Activated CD8-positive, alpha-beta T cell treated with anti-CD3 and anti-CD28 coated beads, Interleukin-2, amount 10 ng/mL, durations not matched to agents 7 days and 5 days (primary cell): ENCODE measurements around the gene TIFAB. TPM values are rescaled to one million over a fixed set of nuclear protein-coding genes. Genes with fewer than 3 reads are reported as not detected.

Experiments
- ATAC-seq: fragments of 150-1000 bp; cut with Tn5 transposase; one replicate; pipeline ENCODE4 v1.10.0; 2021; ENCODE audit warnings: moderate library complexity
- CTCF ChIA-PET: fragments of 350-600 bp; sonication (Branson Sonifier 250); formaldehyde crosslinking; loops from one replicate; lab custom pipeline; 2021; ENCODE audit warnings: antibody characterized with exemption; lab: Charles Lee
- POLR2A ChIA-PET: fragments of 350-600 bp; sonication (Branson Sonifier 250); formaldehyde crosslinking; loops from one replicate; lab custom pipeline; 2021; ENCODE audit warnings: antibody characterized with exemption; lab: Charles Lee
- DNase-seq: peaks from one replicate; pipeline ENCODE4 v3.0.0-alpha.2; 2020
- H3K27ac Mint-ChIP-seq: one replicate; pipeline ENCODE4 v1.8.0; 2021; ENCODE audit warnings: mild to moderate bottlenecking, mixed read lengths
- H3K27me3 Mint-ChIP-seq: one replicate; pipeline ENCODE4 v1.8.0; 2021; ENCODE audit warnings: low read depth, mixed read lengths
- H3K36me3 Mint-ChIP-seq: one replicate; pipeline ENCODE4 v1.8.0; 2021; ENCODE audit warnings: low read depth, mixed read lengths
- H3K4me1 Mint-ChIP-seq: one replicate; pipeline ENCODE4 v1.8.0; 2021; ENCODE audit warnings: low read depth, mixed read lengths
- H3K4me3 Mint-ChIP-seq: one replicate; pipeline ENCODE4 v1.8.0; 2021; ENCODE audit warnings: mild to moderate bottlenecking, mixed read lengths
- H3K9me3 Mint-ChIP-seq: one replicate; pipeline ENCODE4 v1.8.0; 2022; ENCODE audit warnings: mixed read lengths; ENCODE audit not compliant: insufficient read depth
- total RNA-seq, 2 experiments: library from RNA; stranded (reverse); gene quantifications; one replicate each; pipeline ENCODE4 v1.2.3, GENCODE V29; 2021

The TIFAB gene
- total RNA-seq, 2 experiments from 2014 or later, result not detected

DNA sequence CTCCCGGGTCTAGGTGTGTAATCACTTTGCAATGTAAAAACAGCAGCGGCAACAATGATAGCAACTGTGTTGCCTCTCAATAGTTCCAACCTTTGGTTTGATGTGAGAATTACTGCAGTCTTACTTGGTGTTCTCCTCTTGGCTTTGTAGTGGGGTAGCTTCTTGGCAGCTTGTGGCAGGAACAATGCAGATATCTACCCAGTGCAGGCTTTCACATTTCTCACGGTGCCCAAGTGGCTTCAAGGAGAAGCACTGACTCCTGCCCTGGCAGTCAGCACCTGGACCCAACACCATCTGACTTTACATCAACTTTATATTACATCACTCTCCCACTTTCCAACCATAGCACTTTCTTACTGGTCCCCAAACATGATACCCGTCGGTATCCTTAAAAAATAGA is 28.4 kb upstream of the TIFAB start:
- peaks cover 18% of the 10 kb centered on the region for H3K27me3 Mint-ChIP-seq
- H3K4me3 Mint-ChIP-seq, result no peak overlapping the region
- DNase-seq (no peak), ATAC-seq (no peak)
- no peak overlapping the region for H3K27ac Mint-ChIP-seq
- H3K4me1 Mint-ChIP-seq, result no peaks in the 10 kb centered on the region
- no peaks in the 10 kb centered on the region for H3K36me3 Mint-ChIP-seq
- ChIA-PET POLR2A (no interaction called here), CTCF (interaction anchor here (1.2 kb wide), 1 partner anchor 14 kb away, joined by 5 read pairs; no protein-coding TSS in a partner anchor)
- H3K9me3 Mint-ChIP-seq, result no peaks in the 10 kb centered on the region

DNA sequence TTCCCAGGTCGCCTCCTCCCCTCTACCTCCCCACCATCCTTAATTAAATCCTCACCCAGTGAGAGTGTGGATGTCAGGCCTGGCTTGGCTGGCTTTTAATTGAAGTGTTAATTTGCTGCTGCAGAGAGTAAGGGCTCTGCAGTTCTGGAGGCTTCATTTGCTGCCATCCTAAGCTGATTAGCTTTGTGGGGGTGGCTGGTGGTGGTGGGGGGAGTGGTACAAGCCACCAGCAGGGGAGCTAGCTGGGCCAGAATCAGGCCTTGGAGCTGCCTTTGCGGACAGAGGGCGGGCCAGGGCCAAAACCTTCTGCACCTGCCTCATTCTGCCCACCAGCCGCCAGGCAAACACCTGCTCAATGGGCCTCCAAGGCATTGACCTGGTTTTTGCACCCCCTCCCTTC is 26.8 kb upstream of the TIFAB start:
- H3K9me3 Mint-ChIP-seq, result no peaks in the 10 kb centered on the region
- ATAC-seq, result no peak
- H3K4me3 Mint-ChIP-seq, result no peak overlapping the region
- POLR2A ChIA-PET, result no interaction called here
- H3K36me3 Mint-ChIP-seq, result no peaks in the 10 kb centered on the region
- no peak for DNase-seq
- no peak overlapping the region for H3K27ac Mint-ChIP-seq
- no peaks in the 10 kb centered on the region for H3K4me1 Mint-ChIP-seq
- CTCF ChIA-PET, result interaction anchor here (1.3 kb wide), 1 partner anchor 87 kb away, joined by 5 read pairs; no protein-coding TSS in a partner anchor
- H3K27me3 Mint-ChIP-seq, result peaks cover 13% of the 10 kb centered on the region

DNA sequence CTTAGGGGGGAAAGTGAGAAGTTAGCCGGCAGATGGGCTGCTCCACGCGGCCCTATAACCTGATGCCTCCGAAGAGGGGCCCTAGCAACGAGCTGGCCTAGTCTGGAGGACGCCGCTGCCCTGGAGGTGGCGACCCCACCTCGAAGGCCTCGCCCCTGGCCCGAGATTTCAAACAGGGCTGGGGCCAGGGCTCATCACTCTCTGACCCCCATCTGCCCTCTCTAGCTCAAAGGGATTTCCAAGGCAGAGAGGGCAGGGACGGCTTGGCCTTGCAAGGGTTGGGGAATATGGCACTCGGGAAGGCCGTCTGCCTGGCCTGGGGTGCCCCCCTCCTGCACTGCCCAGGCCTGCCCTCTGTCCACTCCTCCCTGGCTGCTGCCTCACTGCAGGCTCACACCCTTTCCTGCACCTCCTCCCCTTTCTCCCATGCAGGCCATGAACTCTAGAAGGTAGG is 25.5 kb upstream of the TIFAB start:
- H3K4me1 Mint-ChIP-seq, result no peaks in the 10 kb centered on the region
- peaks cover 13% of the 10 kb centered on the region for H3K27me3 Mint-ChIP-seq
- no peak overlapping the region for H3K4me3 Mint-ChIP-seq
- no peak overlapping the region for H3K27ac Mint-ChIP-seq
- CTCF ChIA-PET, result interaction anchor here (1.2 kb wide), 1 partner anchor 12 kb away, joined by 4 read pairs; no protein-coding TSS in a partner anchor
- no peak for DNase-seq
- POLR2A ChIA-PET, result no interaction called here
- H3K36me3 Mint-ChIP-seq, result no peaks in the 10 kb centered on the region
- no peaks in the 10 kb centered on the region for H3K9me3 Mint-ChIP-seq
- no peak for ATAC-seq

DNA sequence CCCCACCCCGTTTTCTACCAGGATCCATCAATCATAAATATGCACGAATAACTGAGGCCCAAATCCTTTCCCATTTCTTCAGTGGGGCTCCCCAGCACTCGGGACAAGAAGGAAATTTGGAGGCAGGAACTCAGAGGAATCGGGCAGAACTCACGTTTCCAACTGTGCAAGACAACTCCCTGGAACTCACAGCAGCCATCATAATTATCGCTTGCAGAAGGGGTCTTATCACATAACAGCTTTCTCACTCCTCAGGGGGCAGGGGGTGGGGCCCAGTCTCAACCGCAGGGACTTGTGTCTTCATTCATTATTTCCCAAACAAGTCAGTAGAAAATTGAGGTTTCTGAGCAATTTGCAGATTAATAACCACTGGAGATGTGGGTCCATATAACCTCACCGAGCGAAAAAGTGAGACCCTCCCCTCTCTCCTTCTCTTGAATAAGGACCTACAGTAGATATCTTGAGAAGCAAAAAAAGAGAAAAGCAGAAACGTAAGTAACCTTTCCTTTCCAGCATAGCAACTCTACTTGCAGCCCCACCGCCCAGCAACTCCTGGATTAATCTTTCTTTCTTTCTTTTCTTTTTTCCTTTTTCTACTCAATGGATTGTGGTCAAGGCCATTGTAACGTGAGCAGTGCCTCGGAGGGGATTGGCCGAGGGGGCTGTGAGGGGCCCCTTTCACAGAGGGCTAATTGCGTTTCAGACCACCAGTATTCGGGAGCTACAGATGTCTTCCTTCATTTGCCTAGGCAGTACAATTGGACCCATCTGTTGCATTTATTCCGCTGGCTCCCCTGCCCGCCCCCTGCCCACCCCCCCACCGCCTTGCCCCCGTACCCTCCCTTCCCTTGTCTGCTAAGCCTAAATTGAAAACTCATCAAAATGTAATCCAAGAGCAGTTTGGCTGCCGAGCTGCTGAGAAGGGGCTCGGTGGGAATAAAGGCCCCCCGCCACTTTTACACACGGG is 24.7 kb upstream of the TIFAB start:
- no peaks in the 10 kb centered on the region for H3K9me3 Mint-ChIP-seq
- no peaks in the 10 kb centered on the region for H3K4me1 Mint-ChIP-seq
- no peak overlapping the region for H3K27ac Mint-ChIP-seq
- ATAC-seq, result no peak
- no peaks in the 10 kb centered on the region for H3K36me3 Mint-ChIP-seq
- ChIA-PET POLR2A (no interaction called here), CTCF (interaction anchor here (1.1 to 1.2 kb wide), 2 partner anchors 11 kb away, joined by 4 to 6 read pairs; no protein-coding TSS in a partner anchor)
- DNase-seq, result no peak
- H3K4me3 Mint-ChIP-seq, result no peak overlapping the region
- H3K27me3 Mint-ChIP-seq, result peaks cover 16% of the 10 kb centered on the region

DNA sequence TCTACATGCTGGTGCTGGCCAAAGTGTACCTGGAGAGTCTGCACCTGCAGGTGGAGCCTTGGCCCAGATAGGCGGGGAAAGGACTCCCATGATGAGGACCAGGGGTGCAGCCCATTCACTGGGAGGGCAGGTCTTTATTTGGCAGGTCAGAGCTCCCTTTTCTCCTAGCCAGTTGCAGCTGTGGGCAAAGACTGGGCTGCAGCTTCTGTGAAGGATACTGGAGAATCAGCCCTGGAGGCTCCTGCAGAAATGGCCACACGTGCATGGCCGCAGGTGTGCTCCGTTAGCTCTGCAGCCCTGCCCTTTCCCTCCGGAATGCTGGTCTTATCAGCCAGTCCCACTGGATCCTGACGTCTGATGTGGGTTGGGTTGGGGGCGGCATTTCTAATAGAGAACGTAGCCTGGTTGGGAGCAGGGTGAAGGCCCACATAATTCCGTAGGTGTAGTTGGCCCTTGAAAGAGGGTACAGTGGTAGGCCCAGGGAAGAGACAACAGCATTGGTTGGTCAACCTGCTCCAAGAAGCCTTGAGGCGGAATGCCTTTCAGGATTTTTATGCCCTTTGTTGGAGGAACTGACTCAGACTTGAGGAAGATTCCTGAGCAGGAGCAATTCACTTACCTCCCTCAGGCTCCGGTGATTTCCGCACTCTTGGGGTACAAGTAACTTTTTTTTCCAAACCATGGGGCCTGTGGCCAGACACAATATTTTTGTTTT is 22.0 kb upstream of the TIFAB start:
- H3K4me1 Mint-ChIP-seq, result no peaks in the 10 kb centered on the region

DNA sequence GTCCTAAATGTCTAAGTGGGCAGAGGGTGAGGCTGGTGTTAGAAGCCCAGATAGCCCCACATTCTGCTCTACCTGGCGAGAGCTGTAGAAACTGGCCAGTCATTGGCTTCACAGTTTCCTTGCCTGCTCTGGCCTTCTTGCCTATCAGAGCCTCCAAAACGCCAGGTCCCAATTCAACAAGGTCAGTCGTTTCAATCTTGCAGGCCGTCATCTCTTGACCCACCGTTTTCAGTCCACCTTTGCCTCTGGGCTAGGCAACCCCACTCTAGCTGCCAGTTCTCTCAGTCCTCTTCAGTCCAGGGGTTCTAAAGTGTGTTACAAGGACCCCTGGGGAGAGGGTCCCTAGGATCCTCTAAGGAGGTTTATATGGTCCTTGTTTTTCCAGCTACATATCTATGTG is 20.0 kb upstream of the TIFAB start:
- CTCF ChIA-PET, result no interaction called here
- ATAC-seq, result no peak
- no peaks in the 10 kb centered on the region for H3K4me1 Mint-ChIP-seq
- no peak overlapping the region for H3K4me3 Mint-ChIP-seq
- DNase-seq, result no peak
- H3K27me3 Mint-ChIP-seq, result peaks cover 39% of the 10 kb centered on the region
- no peak overlapping the region for H3K27ac Mint-ChIP-seq
- no peaks in the 10 kb centered on the region for H3K9me3 Mint-ChIP-seq
- no peaks in the 10 kb centered on the region for H3K36me3 Mint-ChIP-seq
- POLR2A ChIA-PET, result no interaction called here

More for the DNA sequence above, 22.0 kb upstream of the TIFAB start:
- no peak overlapping the region for H3K27ac Mint-ChIP-seq
- POLR2A ChIA-PET, result no interaction called here
- H3K27me3 Mint-ChIP-seq, result peaks cover 31% of the 10 kb centered on the region
- no peaks in the 10 kb centered on the region for H3K36me3 Mint-ChIP-seq
- no peak for DNase-seq
- H3K9me3 Mint-ChIP-seq, result no peaks in the 10 kb centered on the region
- no peak overlapping the region for H3K4me3 Mint-ChIP-seq
- no peak for ATAC-seq
- CTCF ChIA-PET, result interaction anchor here (1.0 to 1.4 kb wide), 3 partner anchors 12 to 78 kb away, joined by 4 to 7 read pairs (median 4); no protein-coding TSS in a partner anchor

DNA sequence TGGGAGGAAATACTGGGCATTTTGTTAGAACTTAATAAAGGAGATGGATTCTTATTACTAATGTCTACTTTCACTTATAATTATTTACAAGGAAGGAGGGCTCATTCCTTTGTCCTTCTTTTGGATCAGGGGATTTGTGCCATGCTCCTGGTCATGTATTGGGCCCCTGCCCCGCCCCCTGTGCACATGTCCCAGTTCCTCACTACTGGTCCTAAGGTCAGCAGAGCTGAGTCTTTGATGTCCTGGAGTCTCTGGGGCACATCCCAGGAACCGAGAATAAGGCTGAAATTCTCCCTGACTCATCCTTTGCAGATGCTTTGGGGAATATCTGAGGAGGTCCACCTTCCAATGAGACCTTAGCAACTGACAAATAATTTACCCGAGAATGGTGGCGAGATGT is 19.6 kb upstream of the TIFAB start:
- H3K9me3 Mint-ChIP-seq, result no peaks in the 10 kb centered on the region
- no peak overlapping the region for H3K4me3 Mint-ChIP-seq
- no peak for ATAC-seq
- POLR2A ChIA-PET, result no interaction called here
- H3K4me1 Mint-ChIP-seq, result no peaks in the 10 kb centered on the region
- H3K36me3 Mint-ChIP-seq, result no peaks in the 10 kb centered on the region
- CTCF ChIA-PET, result no interaction called here
- DNase-seq, result no peak
- H3K27ac Mint-ChIP-seq, result no peak overlapping the region
- peaks cover 37% of the 10 kb centered on the region for H3K27me3 Mint-ChIP-seq

DNA sequence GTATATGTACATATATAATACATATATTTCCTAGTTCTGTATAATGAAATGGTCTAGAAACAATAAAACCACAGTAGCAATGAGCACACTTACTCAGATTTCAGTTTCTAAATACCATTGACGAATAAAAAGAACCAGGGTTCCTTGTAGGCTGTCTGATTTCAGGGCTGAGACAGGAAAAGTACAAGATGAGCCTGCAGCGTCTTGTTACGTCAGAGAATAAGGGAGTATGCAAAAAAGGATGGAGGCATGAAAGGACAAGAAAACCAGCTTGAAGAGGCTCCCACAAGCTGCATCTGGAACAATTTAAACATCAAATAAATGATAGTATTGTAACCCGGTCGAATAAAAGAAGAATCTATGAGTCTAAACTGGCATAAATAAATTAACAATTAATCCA is 17.8 kb upstream of the TIFAB start:
- CTCF ChIA-PET, result interaction anchor here (0.7 to 1.3 kb wide), 5 partner anchors 9 to 95 kb away, joined by 3 to 4 read pairs (median 3); no protein-coding TSS in a partner anchor
- POLR2A ChIA-PET, result no interaction called here
- Mint-ChIP-seq H3K27ac (no peak overlapping the region), H3K36me3 (no peaks in the 10 kb centered on the region), H3K4me1 (peaks cover 5% of the 10 kb centered on the region), H3K4me3 (no peak overlapping the region), H3K27me3 (peaks cover 43% of the 10 kb centered on the region), H3K9me3 (no peaks in the 10 kb centered on the region)
- ATAC-seq, result no peak
- DNase-seq, result no peak

DNA sequence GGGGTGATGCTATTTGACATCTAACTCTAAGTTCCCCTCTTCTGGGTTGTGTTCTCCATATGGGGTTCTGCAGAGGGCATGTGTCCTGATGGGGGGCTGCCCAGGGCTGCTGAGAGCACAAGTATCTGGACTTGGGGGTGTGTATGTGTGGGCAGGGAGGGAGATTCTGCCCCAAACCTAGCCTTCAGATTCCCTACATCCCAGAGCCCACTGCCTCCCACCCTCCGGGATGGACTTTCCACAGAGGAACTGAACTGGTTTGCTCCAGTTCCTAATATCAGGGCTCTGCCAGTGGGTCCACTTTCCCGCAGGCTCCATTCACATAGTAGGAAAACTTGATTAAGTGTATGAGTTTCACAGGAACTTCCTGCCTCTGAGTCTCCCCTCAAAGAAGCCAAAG is 16.4 kb upstream of the TIFAB start:
- ATAC-seq (no peak), DNase-seq (no peak)
- CTCF ChIA-PET, result interaction anchor here (14.2 kb wide), 1 partner anchor 90 kb away, joined by 553 read pairs; no protein-coding TSS in a partner anchor
- H3K9me3 Mint-ChIP-seq, result no peaks in the 10 kb centered on the region
- no peaks in the 10 kb centered on the region for H3K36me3 Mint-ChIP-seq
- H3K4me3 Mint-ChIP-seq, result no peak overlapping the region
- peaks cover 51% of the 10 kb centered on the region for H3K27me3 Mint-ChIP-seq
- no peak overlapping the region for H3K27ac Mint-ChIP-seq
- POLR2A ChIA-PET, result no interaction called here
- peaks cover 5% of the 10 kb centered on the region for H3K4me1 Mint-ChIP-seq

DNA sequence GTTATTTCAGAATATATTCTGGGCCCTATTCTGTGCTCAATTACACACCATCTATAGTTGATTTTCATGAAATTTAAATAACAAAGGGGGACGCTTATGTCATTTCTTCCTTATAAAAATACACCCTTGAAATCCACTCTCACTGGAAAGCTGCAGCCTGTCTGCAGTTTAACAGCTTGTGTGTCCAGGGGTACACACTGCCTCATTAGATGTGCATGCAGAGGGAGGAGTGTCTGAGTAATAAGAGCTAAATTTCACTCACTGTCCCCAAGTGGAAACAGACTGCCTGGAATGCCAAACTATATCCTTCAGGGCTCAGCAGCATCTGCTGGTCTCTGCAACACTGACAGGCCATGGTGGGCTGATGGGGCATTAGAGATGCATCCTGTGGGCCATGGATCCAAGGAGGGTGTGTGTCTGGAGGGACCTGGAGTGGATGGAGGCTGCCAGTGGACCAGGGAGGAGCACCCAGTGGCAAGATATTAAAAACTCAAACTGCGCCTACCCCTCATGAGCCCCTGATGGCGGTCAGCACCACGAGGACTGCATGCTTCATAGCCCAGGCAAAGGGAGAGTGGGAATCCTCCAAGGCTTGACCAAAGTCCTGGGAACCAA is 15.8 kb upstream of the TIFAB start:
- Mint-ChIP-seq H3K27ac (no peak overlapping the region), H3K4me1 (peaks cover 5% of the 10 kb centered on the region), H3K9me3 (no peaks in the 10 kb centered on the region), H3K27me3 (peaks cover 53% of the 10 kb centered on the region), H3K4me3 (no peak overlapping the region), H3K36me3 (no peaks in the 10 kb centered on the region)
- ATAC-seq (no peak), DNase-seq (no peak)
- ChIA-PET POLR2A (no interaction called here), CTCF (interaction anchor here (14.2 kb wide), 1 partner anchor 90 kb away, joined by 553 read pairs; no protein-coding TSS in a partner anchor)

DNA sequence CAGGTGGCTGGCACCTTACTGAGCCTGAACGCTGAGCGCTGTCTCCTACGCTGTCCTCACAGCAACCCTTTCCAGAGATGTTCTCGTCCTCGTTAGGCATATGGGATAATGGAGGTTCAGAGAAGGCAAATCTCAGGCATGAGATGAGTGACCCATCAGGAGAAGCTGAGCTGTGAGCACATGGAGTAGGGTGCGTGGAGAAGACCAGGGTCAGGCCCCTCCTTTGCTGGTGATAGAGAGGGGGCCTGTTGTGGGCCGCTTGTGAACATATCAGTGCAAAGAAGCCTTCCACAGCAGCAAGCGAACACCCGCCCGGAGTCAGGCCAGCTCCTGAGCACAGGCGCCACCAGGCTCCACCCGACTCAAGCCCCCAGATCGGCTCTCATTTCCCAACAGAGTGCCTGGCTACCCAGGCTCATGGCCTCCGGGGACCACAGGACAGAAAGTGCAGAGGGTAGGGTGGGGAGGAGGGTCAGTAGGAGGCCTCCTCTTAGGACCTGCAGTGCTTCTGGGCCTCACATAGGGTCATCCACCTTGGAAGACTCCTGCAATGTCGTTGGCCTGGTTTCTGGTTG is 15.0 kb upstream of the TIFAB start:
- no peaks in the 10 kb centered on the region for H3K36me3 Mint-ChIP-seq

More for the DNA sequence above, 15.0 kb upstream of the TIFAB start:
- Mint-ChIP-seq H3K9me3 (no peaks in the 10 kb centered on the region), H3K27me3 (peaks cover 51% of the 10 kb centered on the region), H3K4me3 (no peak overlapping the region), H3K27ac (no peak overlapping the region), H3K4me1 (peaks cover 5% of the 10 kb centered on the region)
- ChIA-PET POLR2A (no interaction called here), CTCF (interaction anchor here (1.0 to 14.2 kb wide), 9 partner anchors 9 to 363 kb away, joined by 3 to 553 read pairs (median 5); no protein-coding TSS in a partner anchor)
- ATAC-seq (no peak), DNase-seq (no peak)
